HG03060 (cell line): Measurements from ENCODE around the gene DNAJC5G.

ENCODE experiments used
- ATAC-seq: cut with Tn5 transposase; IDR thresholded peaks from one replicate; pipeline ENCODE4 v1.9.1; 2021; ENCODE audit warnings: low read depth, moderate number of reproducible peaks; ENCODE audit not compliant: unreplicated experiment

DNAJC5G gene

GRCh38 chr2:27275211-27276150 is at the start of gene DNAJC5G:
Gene DNAJC5G, plus strand, starts transcription at chr2:27275433. Its CDS starts 1,296 bp downstream, at chr2:27276729.
- no peak for ATAC-seq

- ATAC-seq = no peak
These were observed 49.7 kb upstream of the DNAJC5G start for GRCh38 chr2:27225526-27225925.

GRCh38 chr2:27227501-27227900 is 47.7 kb upstream of the DNAJC5G start:
- no peak for ATAC-seq

GRCh38 chr2:27231921-27232320 is 43.3 kb upstream of the DNAJC5G start:
- ATAC-seq = no peak

- ATAC-seq = no peak
These were observed 41.9 kb upstream of the DNAJC5G start for GRCh38 chr2:27233341-27233740.

GRCh38 chr2:27236136-27236535 is 39.1 kb upstream of the DNAJC5G start:
- no peak for ATAC-seq

- ATAC-seq = no peak
These were observed 38.6 kb upstream of the DNAJC5G start for GRCh38 chr2:27236626-27237025.

- no peak for ATAC-seq
These were observed 37.8 kb upstream of the DNAJC5G start for GRCh38 chr2:27237341-27237945.

- no peak for ATAC-seq
These were observed 36.3 kb upstream of the DNAJC5G start for GRCh38 chr2:27238976-27239375.

GRCh38 chr2:27240406-27240805 is 34.8 kb upstream of the DNAJC5G start:
- no peak for ATAC-seq

- no peak for ATAC-seq
These were observed 33.2 kb upstream of the DNAJC5G start for GRCh38 chr2:27241761-27242613.

GRCh38 chr2:27242614-27242951 is 32.6 kb upstream of the DNAJC5G start:
- no peak for ATAC-seq

- no peak for ATAC-seq
These were observed 31.7 kb upstream of the DNAJC5G start for GRCh38 chr2:27243391-27244130.

GRCh38 chr2:27245116-27245515 is 30.1 kb upstream of the DNAJC5G start:
- no peak for ATAC-seq

GRCh38 chr2:27245626-27246025 is 29.6 kb upstream of the DNAJC5G start:
- no peak for ATAC-seq

- ATAC-seq = no peak
These were observed 27.3 kb upstream of the DNAJC5G start for GRCh38 chr2:27247893-27248292.

- no peak for ATAC-seq
These were observed 25.9 kb upstream of the DNAJC5G start for GRCh38 chr2:27249159-27249890.

- no peak for ATAC-seq
These were observed 25.2 kb upstream of the DNAJC5G start for GRCh38 chr2:27249891-27250651.
